HG03060 (cell line): ENCODE measurements around the gene RNU1-4.
"Not testable (repeated sequence)": the region's sequence is repeated elsewhere in the genome, so short reads cannot be mapped to it uniquely, and the experiment has no call there.

Source experiments
- ATAC-seq: cut with Tn5 transposase; IDR thresholded peaks from one replicate; pipeline ENCODE4 v1.9.1; 2021; ENCODE audit warnings: low read depth, moderate number of reproducible peaks; ENCODE audit not compliant: unreplicated experiment

RNU1-4 gene

DNA sequence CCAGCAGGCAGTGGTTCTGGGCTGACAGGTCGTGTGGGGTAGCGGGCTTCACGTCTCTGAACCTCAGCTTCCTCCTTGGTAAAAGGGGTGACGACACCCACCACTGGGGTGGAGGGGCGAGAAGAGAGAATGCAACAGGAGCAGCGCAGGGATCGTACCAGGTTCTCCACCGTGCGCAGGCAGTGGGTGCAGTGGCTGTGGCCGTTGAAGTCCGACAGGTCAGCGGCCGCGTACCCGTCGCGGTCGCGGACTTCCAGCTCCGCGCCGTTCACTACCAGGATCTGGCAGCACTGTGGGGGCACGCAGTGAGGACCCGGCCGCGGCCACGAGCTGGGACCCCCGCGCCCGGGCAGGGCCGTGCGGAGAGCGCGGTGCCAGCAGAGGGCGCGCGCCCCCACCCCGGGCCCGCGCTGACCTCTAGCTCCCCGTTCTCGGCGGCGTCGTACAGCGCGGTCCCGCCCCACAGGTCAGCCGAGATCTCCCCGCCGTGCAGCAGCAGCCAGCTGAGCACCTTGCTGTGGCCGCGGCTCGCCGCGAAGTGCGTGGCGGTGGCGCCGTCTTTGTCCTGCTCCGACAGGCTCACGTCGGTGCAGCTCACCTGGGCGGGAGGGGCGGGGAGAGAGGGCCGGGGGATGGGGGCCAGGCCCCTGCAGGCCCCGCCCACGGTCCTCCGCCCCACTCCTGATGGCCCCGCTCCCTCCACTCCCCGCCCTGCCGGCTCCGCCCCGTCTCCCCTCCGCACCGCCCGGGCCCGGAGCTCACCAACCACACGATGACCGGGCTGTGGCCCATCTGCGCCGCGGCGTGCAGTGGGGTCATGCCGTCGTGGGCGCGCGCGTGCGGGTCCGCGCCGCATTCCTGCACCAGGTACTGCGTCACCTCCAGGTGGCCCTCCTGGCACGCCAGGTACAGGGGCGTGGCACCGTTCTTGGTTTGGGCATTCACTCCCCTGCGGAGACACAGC lies 32.9 kb upstream of the RNU1-4 start:
- ATAC-seq = not testable (repeated sequence)

DNA sequence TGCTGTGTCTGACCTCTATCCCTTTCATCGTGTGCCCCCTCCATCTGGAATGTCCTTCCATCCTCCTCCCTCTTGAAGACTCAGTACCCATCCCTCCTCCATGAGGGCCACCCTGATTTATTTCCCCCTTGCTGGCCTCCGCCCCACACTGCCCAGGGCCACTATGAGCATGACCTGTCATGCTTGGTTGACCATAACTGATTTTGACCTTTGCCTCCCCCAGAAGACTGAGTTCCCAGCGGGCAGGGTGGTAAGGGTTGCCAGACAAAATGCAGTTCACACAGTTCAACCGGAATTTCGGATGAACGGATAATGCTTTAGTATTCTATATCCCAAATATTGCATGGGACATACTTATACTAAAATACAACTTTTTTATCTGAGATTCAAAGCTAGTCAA lies 31.6 kb upstream of the RNU1-4 start:
- not testable (repeated sequence) for ATAC-seq

GRCh38 chr1:16709659-16710087 lies 30.6 kb upstream of the RNU1-4 start:
- ATAC-seq = not testable (repeated sequence)

GRCh38 chr1:16710618-16711017 lies 29.7 kb upstream of the RNU1-4 start:
- not testable (repeated sequence) for ATAC-seq

DNA sequence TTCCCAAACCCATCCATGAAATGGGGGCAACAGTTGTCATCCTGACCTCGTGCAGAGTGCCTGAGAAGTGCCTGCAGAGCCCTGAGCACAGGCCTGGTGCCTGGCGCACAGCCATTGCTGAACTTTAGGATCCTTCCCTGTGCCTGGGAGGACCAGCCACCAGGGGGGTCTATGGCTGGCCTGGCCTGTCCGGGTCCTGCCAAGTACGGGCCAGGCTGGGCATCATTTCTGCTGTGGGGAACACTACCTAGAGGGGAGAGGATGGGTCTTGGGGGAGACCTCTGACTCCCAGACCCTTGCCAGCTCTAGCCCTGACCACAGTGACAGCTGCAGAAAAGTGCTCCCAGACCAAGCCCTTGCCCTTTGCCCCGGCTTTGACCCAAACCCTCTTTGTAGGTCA lies 28.2 kb upstream of the RNU1-4 start:
- ATAC-seq = not testable (repeated sequence)

DNA sequence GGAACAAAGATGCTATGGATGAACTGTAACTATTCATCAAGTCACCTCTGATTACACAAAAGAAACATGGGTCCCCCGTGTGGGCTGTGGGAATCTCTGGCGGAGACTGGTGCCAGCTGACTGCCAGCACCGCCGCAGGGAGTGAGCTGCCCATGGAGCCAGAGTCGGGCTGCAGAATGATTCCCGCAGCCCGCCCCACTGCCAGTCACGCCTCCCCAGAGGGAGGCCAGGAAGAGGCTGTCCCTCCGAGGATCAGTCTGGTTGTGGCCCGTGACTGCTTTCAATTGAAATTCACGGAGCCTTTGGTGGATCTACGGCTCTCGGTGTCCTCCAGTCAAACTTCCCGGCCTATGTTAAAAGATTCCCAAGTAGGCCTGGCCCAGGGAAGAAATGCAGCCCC lies 27.7 kb upstream of the RNU1-4 start:
- ATAC-seq = not testable (repeated sequence)

- ATAC-seq = not testable (repeated sequence)
Measured at GRCh38 chr1:16712984-16713383, 27.3 kb upstream of the RNU1-4 start.

GRCh38 chr1:16713480-16713879 lies 26.8 kb upstream of the RNU1-4 start:
- not testable (repeated sequence) for ATAC-seq

DNA sequence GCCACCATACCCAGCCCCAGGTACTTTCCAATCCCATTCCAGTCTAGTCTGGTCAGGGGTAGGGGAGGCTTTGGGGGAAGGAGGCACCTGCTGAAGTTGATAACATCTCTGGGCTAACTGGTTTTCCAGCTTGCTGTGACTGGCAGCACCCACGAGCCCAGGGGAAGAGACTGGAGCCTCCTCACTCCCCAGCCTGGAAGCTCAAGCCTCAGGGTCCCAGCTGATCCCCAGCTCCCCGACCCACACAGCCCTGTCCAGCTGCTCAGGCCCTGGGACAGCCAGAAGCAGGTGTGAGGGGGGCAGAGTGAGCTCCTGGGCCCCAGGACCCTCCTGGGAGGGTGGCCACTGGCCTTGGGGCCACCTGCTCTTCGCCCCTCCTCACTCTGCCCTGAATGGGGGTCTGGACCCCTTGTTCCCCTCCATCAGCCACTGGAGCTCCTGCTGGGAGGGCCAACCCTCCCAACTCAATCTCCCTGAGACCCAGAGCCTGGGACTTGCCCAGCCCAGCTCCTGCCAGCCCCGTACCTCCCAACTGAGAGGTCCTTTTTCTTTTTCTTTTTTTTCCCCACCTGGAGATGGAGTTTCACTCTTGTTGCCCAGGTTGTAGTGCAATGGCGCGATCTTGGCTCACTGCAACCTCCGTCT lies 23.5 kb upstream of the RNU1-4 start:
- ATAC-seq = no peak

DNA sequence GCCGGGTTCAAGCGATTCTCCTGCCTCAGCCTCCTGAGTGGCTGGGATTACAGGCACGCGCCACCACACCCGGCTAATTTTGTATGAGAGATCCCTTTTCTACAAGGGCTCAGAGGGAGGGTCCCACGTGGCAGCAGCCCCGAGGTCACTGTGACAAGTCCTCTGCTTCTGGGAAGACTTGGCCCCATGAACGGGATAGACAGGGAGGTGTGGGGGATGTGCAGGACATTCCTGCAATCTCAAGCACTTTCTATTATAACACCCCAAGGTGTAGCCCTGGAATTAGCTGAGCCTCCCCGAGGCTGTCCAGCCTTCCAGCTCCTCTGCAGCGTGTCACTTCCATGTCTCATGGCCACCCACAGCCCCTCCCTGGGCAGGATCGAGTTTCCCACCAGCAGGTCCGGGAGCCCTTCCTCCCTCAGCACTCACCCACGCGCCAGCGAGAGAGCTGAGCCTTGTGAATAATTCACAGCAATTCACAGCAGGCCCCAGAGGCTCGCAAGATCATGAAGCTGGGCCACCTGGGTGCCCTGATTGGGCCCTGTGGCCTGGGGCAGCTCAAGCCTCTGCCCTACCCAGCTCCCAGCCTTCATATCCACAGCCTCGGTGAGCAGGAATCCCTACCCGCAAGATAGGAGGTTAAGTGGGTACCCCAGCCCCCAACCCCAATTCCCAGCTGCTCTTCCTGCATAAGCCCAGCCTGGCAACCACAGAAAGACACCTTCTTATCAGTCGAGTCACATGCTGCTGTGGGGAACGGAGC lies 22.8 kb upstream of the RNU1-4 start:
- no peak for ATAC-seq

- ATAC-seq = not testable (repeated sequence)
Measured at GRCh38 chr1:16718099-16718907, 22.0 kb upstream of the RNU1-4 start.

- ATAC-seq = no peak
Measured at GRCh38 chr1:16718908-16719533, 21.3 kb upstream of the RNU1-4 start.

- ATAC-seq = no peak
Measured at GRCh38 chr1:16719571-16720350, 20.6 kb upstream of the RNU1-4 start.

- ATAC-seq = no peak
Measured at GRCh38 chr1:16720351-16721223, 19.7 kb upstream of the RNU1-4 start.

- ATAC-seq = no peak
Measured at GRCh38 chr1:16721871-16722641, 18.3 kb upstream of the RNU1-4 start.

GRCh38 chr1:16724718-16725438 lies 15.4 kb upstream of the RNU1-4 start:
- no peak for ATAC-seq
